Esophagus muscularis mucosa (tissue), 3 donors: ENCODE results near the gene ARHGAP4.

Experiments
- CTCF ChIP-seq, 3 experiments: fragments of 200-600 bp in 2 of 3; fragments of 450-650 bp in 1 of 3; sonication (generic) in 2 of 3; IDR thresholded peaks; one replicate each; pipeline ENCODE4 v1.5.1; 2017 to 2019; ENCODE audit warnings: antibody characterized with exemption in 3 of 3, mild to moderate bottlenecking in 2 of 3, moderate library complexity in 1 of 3
- POLR2A ChIP-seq: fragments of 450-650 bp; IDR thresholded peaks from one replicate; pipeline ENCODE4 v1.6.1; 2017; ENCODE audit warnings: antibody characterized with exemption, moderate library complexity, mild to moderate bottlenecking, low read depth

DNA sequence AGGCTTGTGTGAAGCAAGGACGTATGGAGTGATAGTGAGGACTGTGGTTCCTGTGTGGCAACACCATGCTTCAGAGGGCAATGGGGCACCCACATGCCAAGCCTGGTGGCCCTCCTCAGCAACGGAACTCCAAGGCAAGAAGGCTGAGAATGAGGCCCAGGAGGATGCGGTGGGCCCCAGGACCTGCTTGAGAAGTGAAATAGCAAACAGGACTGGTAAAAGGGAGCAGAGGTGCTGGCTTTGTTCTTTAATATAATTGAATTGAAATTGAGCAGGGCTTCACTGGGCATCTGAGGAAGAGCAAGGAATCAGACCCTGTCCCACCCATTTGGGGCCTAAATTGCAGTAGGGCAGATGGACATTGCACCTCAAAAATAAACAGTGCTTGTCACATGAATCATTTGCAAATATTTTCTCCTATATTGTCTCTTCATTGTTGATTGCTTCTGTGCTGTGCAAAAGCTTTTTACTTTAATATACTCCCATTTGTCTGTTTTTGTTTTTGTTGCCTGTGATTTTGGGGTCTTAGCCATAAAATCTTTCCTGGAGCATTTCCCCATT lies 48.7 kb upstream of the ARHGAP4 start:
- TF ChIP-seq POLR2A, result no peak
- TF ChIP-seq CTCF (IDR thresholded peaks at IDR 0.05), result no peak
